Prostate gland (tissue), 2 donors: Measurements from ENCODE around the gene GAD2.

Source experiments
- CTCF ChIP-seq, 4 experiments: fragments of 200-600 bp in 2 of 4; fragments of 450-650 bp in 2 of 4; sonication (generic) in 2 of 4; IDR thresholded peaks; 1 replicate in 3 of 4; 2 replicates in 1 of 4; pipeline ENCODE4 v1.5.1; 2016 to 2019; ENCODE audit warnings: antibody characterized with exemption in 4 of 4, mild to moderate bottlenecking in 2 of 4, moderate library complexity in 2 of 4
- POLR2A ChIP-seq: fragments of 450-650 bp; IDR thresholded peaks from one replicate; pipeline ENCODE4 v1.6.1; 2016; ENCODE audit warnings: antibody characterized with exemption, mild to moderate bottlenecking
- POLR2AphosphoS5 ChIP-seq: sonication (generic); formaldehyde crosslinking; IDR thresholded peaks from one replicate; pipeline ENCODE4 v1.6.1; 2017; ENCODE audit warnings: antibody characterized with exemption

GRCh38 chr10:26215396-26215934 is 1.1 kb upstream of the GAD2 start:
- TF ChIP-seq CTCF (IDR thresholded peaks at IDR 0.05) (no peak), POLR2A (no peak), POLR2AphosphoS5 (no peak)
